Measurements from ENCODE around the gene NLRP9.

The NLRP9 gene

GRCh38 chr19:55703790-55704215 is 34.4 kb downstream of the NLRP9 start:
- peak; percentile 28 for DNase-seq (ENCODE audit: low read depth)

- no peak for DNase-seq (ENCODE audit: low read depth)
These were observed 36.0 kb downstream of the NLRP9 start for GRCh38 chr19:55702131-55702627.

- no peak for DNase-seq (ENCODE audit: low read depth)
These were observed 37.4 kb downstream of the NLRP9 start for GRCh38 chr19:55700813-55701212.

GRCh38 chr19:55699221-55699620 is 39.0 kb downstream of the NLRP9 start:
- DNase-seq (ENCODE audit: low read depth), result no peak

GRCh38 chr19:55698256-55698655 is 39.9 kb downstream of the NLRP9 start:
- no peak for DNase-seq (ENCODE audit: low read depth)

- DNase-seq (ENCODE audit: low read depth), result no peak
These were observed 40.5 kb downstream of the NLRP9 start for GRCh38 chr19:55697698-55698097.

- no peak for DNase-seq (ENCODE audit: low read depth)
These were observed 41.1 kb downstream of the NLRP9 start for GRCh38 chr19:55697069-55697440.

GRCh38 chr19:55696301-55697068 is 41.7 kb downstream of the NLRP9 start:
- DNase-seq (ENCODE audit: low read depth), result no peak

- DNase-seq (ENCODE audit: low read depth), result no peak
These were observed 42.5 kb downstream of the NLRP9 start for GRCh38 chr19:55695511-55696290.

- DNase-seq (ENCODE audit: low read depth), result no peak
These were observed 43.3 kb downstream of the NLRP9 start for GRCh38 chr19:55694656-55695491.

- DNase-seq (ENCODE audit: low read depth), result no peak
These were observed 44.0 kb downstream of the NLRP9 start for GRCh38 chr19:55694241-55694655.

GRCh38 chr19:55693336-55693974 is 44.7 kb downstream of the NLRP9 start:
- no peak for DNase-seq (ENCODE audit: low read depth)

- DNase-seq (ENCODE audit: low read depth), result no peak
These were observed 45.5 kb downstream of the NLRP9 start for GRCh38 chr19:55692681-55693081.

GRCh38 chr19:55691561-55692481 is 46.4 kb downstream of the NLRP9 start:
- DNase-seq (ENCODE audit: low read depth), result no peak

- no peak for DNase-seq (ENCODE audit: low read depth)
These were observed 47.2 kb downstream of the NLRP9 start for GRCh38 chr19:55690769-55691545.

GRCh38 chr19:55690109-55690768 is 48.0 kb downstream of the NLRP9 start:
- DNase-seq (ENCODE audit: low read depth), result no peak

GRCh38 chr19:55689411-55690108 is 48.6 kb downstream of the NLRP9 start:
- no peak for DNase-seq (ENCODE audit: low read depth)

- no peak for DNase-seq (ENCODE audit: low read depth)
These were observed 49.6 kb downstream of the NLRP9 start for GRCh38 chr19:55688422-55689218.
